ENCODE data around the gene CELA1. TPM values are rescaled to one million over a fixed set of nuclear protein-coding genes. Genes with fewer than 3 reads are reported as not detected.

Gene CELA1
- total RNA-seq, 1 experiment from 2014 or later = not detected

DNA sequence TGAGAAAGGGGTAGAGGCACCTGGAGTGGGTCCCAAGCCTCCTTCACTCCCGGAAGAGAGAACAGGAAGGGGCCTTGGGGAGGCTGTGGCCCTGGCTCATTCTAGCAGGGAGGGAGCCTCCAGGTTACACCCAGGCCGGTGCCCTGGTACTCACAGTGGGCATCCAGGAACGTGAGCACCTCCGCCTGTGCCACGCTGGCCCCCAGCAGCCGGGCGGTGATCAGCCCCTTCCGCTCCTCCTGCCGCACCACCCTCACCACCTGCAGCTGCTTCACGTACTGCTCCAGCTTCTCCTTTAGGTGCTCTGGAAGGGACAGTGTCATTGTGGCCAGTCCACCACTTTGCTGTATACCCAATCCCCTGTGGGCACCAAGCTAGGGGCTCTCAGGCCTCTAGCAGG, 18.8 kb upstream of the CELA1 start:
- Histone ChIP-seq H3K27me3 (peaks cover 5% of the 10 kb centered on the region; the same call in 1 of the 2 replicates), H3K36me3 (no peaks in the 10 kb centered on the region), H3K27ac (no peak overlapping the region), H3K9me3 (replicated peaks) (no peaks in the 10 kb centered on the region), H3K4me1 (0 out of 2 replicates have a peak, but pooled peaks cover 6% of the 10 kb centered on the region), H3K4me3 (no peak overlapping the region)
- no peak for DNase-seq

DNA sequence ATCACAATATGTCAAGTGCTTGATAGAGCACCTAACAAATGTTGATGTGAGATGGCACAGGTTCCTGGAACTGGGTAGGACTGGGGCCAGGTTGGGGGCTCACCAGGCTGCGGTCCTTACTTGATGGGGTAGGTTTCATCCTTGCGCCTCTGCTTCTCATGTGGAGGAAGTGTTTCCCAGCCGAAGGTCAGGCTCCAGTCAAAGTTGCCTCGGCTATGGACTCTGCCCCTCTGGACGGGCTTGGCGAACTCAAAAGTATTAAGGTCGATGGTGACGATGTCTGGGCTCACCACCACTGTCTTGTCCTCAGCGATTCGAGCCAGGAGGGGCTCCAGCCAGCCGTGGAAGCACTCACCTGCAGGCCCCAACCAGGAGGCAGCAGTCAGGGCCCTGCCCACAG, 17.5 kb upstream of the CELA1 start:
- Histone ChIP-seq H3K27ac (no peak overlapping the region), H3K4me3 (no peak overlapping the region), H3K27me3 (peaks cover 5% of the 10 kb centered on the region; the same call in 1 of the 2 replicates), H3K4me1 (0 out of 2 replicates have a peak, but pooled peaks cover 4% of the 10 kb centered on the region), H3K9me3 (replicated peaks) (no peaks in the 10 kb centered on the region), H3K36me3 (no peaks in the 10 kb centered on the region)
- DNase-seq = no peak

DNA sequence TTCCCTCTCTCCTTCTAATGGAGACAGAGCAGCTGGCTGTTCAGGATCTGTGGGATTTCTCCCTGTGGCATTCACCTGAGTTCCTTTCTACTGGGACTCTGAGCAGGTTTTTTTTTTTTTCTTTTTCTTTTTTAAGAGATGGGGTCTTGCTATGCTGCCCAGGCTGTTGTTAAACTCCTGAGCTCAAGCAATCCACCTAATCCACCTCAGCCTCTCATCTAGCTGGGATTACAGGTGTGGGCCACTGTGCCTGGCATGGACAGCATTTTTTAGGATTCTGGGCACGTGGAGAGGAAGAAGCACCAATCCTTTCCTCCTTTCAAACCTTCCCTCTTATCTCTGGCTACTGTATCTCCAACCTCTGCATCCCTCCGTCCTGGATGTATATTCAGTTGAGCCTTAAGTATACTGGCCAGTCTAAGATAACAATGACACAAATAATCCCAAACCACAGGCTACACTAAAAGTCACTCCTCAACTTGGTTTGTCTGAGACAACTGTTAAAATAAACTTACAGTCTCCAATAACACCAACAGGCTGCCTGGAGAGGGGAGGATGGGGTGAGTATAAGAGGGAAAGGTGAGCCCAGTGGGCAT, 16.4 kb upstream of the CELA1 start:
- Histone ChIP-seq H3K4me3 (no peak overlapping the region), H3K9me3 (replicated peaks) (no peaks in the 10 kb centered on the region), H3K36me3 (no peaks in the 10 kb centered on the region), H3K27ac (no peak overlapping the region), H3K4me1 (no peaks in the 10 kb centered on the region), H3K27me3 (peaks cover 5% of the 10 kb centered on the region; the same call in 1 of the 2 replicates)
- no peak for DNase-seq

DNA sequence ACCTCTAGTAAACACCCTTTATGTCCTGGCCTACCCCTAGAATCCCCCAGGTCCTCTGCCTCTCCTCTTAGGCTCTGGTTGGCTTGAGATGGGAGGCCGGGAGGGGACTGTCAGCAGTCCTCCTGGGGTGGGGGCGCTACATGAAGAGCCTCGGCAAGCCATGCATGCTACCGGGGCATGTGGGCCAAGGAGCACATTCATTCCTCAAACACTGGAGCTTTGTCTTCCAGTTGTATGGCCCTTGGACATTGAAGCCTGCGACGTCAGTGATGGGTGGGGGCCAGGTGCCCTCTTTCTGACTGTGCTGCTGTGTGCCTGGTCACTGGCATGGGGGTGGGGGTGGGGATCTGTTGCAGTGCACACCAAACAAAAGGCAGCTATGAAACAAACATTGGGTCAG, 15.8 kb upstream of the CELA1 start:
- peak in 1 of 2 experiments; percentile 21 for DNase-seq
- Histone ChIP-seq H3K36me3 (no peaks in the 10 kb centered on the region), H3K27me3 (peaks cover 5% of the 10 kb centered on the region; the same call in 1 of the 2 replicates), H3K27ac (no peak overlapping the region), H3K4me3 (no peak overlapping the region), H3K4me1 (no peaks in the 10 kb centered on the region), H3K9me3 (replicated peaks) (no peaks in the 10 kb centered on the region)

DNA sequence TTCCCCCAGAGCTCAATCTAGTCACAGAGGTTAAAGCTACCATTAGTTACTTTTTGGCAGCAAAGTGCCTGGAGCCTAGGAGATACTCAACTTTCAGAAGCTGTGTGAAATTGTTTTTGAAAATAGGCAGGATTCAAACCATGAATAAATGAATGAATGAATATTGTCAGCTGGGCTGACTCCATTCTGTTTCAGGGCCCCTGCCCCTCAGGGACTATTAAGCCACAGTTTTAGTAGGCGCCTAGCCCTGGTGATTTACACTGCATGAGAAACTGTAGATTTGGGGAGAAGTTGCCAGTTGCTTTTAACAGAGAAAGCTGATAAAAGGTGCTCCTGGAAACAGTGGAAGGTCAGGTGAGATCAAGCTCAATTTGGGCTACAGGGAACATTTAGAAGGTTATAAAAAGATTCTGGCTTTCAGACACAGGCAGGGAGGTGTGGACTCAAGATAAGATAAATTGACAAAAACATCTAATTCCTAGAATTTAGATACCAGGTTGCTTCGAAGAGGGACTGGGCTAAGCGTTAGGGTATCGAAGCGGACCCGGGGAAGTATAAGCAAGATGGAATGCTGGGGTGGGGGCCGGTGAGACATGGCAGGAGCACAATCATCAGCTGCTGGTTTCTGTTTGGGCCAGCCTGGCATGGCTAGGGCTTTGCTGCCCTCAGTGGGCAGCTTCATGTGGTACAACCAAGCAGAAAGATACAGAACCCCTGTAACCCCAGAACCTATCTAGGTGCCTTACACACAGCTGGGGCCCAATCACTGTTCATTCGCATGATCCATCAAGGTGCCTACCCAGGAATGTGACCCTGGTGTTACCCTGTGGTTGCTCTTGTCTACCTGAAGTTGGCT, 14.9 kb upstream of the CELA1 start:
- Histone ChIP-seq H3K27me3 (peaks cover 5% of the 10 kb centered on the region; the same call in 1 of the 2 replicates), H3K9me3 (replicated peaks) (no peaks in the 10 kb centered on the region), H3K27ac (no peak overlapping the region), H3K4me1 (no peaks in the 10 kb centered on the region), H3K36me3 (no peaks in the 10 kb centered on the region), H3K4me3 (no peak overlapping the region)
- DNase-seq = no peak

DNA sequence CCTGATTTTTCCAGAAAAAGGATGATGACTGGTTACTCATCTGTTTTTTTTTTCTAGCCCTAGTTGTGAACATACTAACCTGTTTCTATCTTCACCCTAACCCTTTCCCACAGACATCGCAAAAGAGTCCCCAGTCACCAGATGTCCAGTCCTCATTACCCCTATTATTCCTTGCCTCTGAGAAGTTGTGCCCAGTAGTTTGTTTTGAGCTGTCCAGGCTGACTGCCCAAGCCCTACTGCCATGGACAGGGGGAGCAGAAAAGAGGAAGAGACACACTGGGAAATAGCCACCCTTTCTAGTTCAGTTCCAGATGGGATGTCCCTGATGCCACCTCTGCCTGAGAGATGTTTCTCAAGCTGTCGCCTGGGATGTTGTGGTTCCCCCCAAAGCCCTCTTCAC, 13.8 kb upstream of the CELA1 start:
- Histone ChIP-seq H3K9me3 (replicated peaks) (no peaks in the 10 kb centered on the region), H3K36me3 (no peaks in the 10 kb centered on the region), H3K27ac (no peak overlapping the region), H3K4me3 (no peak overlapping the region), H3K27me3 (peaks cover 5% of the 10 kb centered on the region; the same call in 1 of the 2 replicates), H3K4me1 (no peaks in the 10 kb centered on the region)
- no peak for DNase-seq

DNA sequence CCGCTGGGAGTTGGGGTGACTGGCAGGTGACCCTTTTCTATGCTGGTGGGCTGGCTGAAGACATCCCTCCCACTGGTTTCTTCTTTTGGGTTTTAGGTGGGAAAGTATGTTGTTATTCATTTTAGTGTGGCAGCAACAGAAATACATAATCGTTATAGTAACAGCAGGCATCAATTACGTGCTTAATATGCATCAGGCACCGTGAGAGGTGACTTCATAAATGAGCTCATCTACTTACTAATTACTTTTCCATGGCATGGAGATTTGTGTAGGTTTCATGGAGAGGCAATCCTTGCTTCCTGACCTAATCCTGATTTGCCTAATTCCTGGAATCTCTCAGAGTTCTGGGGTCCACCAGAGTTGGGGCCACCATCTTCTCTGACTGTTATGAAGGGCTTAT, 13.4 kb upstream of the CELA1 start:
- H3K4me3 ChIP-seq = no peak overlapping the region
- no peaks in the 10 kb centered on the region for H3K9me3 ChIP-seq (replicated peaks)
- no peak for DNase-seq
- no peak overlapping the region for H3K27ac ChIP-seq
- peaks cover 5% of the 10 kb centered on the region; the same call in 1 of the 2 replicates for H3K27me3 ChIP-seq
- H3K4me1 ChIP-seq = no peaks in the 10 kb centered on the region
- H3K36me3 ChIP-seq = no peaks in the 10 kb centered on the region

DNA sequence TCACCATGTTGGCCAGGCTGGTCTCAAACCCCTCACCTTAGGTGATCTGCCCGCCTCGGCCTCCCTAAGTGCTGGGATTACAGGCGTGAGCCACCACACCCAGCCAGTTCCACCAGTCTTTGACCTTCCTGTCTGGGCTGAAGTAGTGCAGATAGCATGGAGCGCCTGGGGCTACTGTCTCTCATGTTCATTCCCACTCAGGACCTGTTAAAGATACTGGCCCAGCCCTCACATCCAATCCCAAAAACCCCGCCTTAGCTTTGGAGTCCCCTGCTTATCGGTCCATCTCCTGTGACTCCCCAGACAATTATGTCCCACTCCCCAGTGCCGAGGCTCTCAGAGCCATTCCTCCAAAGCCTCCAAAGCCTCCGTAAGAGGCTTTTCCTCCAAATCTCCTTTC, 12.0 kb upstream of the CELA1 start:
- Histone ChIP-seq H3K4me1 (no peaks in the 10 kb centered on the region), H3K27ac (no peak overlapping the region), H3K27me3 (peaks cover 5% of the 10 kb centered on the region; the same call in 1 of the 2 replicates), H3K36me3 (no peaks in the 10 kb centered on the region), H3K9me3 (replicated peaks) (no peaks in the 10 kb centered on the region), H3K4me3 (no peak overlapping the region)
- DNase-seq = no peak

DNA sequence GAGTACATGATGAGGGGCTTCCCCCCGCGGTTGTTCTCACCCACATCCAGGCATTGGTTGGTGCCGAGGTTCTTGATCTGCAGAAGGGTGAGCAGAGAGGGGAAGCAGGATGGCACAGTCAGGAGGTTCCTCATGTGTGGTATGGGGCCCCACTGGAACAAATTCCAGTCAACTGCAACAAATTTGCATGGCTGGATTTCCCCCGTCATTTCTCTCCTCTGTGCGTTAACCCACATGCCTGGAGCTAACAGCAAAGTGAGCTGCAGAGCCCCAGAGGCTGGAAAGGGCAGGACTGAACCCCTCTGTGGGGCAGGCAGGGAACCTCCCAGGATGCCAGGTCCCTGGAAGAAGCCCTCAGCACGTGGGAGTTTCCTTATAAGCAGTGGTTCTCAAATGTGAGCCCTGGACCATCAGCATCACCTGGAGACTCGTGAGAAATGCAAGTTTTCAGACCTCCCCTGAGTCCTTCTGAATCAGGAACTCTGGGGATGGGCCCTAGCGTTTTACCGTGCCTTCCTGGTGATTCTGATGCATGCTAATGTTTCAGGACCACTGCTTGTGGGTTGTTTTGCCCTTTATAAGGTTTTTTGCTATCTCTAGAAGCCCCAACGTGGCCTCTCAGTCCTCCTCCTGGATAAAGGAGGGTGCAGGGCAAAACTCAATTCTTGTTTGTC, 11.0 kb upstream of the CELA1 start:
- Histone ChIP-seq H3K36me3 (no peaks in the 10 kb centered on the region), H3K27ac (no peak overlapping the region), H3K4me1 (no peaks in the 10 kb centered on the region), H3K27me3 (peaks cover 5% of the 10 kb centered on the region; the same call in 1 of the 2 replicates), H3K9me3 (replicated peaks) (no peaks in the 10 kb centered on the region), H3K4me3 (no peak overlapping the region)
- DNase-seq = no peak

DNA sequence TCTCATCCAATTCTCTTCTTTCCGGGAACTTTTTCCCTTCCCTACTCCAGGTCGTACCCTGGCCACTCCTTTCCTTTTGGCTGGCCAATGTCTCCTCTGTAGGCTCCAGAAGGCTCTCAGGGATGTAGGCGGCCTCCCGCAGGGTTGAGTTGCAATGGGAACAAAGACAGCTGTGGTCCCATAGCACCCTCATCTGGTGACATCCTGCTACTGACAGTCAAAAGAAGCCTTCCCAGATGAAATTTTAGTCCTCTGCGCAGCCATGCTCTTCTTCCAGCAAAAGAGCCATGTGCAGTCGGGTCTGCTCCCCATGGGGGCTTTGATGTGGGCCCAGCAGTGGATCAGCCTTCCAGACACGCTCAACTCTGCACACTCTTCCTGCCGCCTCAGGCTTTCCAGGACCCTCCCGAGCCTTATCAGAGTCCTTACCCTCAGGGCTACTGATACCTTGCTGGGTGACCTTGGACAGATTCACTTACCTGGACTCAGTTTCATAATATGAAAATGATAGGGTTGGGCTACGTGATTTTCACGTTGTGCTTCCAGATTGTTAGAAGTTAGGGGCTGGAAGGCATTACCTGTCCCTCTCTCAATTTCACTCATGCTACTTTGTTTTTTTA, 5.5 kb upstream of the CELA1 start:
- Histone ChIP-seq H3K4me1 (no peaks in the 10 kb centered on the region), H3K27me3 (peaks cover 3% of the 10 kb centered on the region), H3K4me3 (no peak overlapping the region), H3K36me3 (no peaks in the 10 kb centered on the region), H3K9me3 (replicated peaks) (no peaks in the 10 kb centered on the region), H3K27ac (no peak overlapping the region)
- DNase-seq = peak; percentile 74 to 90

DNA sequence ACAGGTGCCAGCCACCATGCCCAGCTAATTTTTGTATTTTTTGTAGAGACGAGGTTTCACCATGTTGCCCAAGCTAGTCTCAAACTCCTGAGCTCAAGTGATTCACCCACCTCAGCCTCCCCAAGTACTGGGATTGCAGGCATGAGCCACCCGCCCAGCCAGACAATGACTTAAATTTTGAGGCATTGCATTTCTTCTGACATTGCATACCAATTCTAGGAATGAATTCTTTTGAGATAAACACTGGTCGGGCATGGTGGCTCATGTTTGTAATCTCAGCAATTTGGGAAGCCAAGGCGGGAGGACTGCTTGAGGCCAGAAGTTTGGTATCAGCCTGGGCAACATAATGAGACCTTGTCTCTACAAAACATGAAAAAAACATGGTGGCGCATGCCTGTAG, 2.5 kb upstream of the CELA1 start:
- H3K4me3 ChIP-seq = no peak overlapping the region
- H3K4me1 ChIP-seq = no peaks in the 10 kb centered on the region
- no peak overlapping the region for H3K27ac ChIP-seq
- no peak for DNase-seq
- H3K36me3 ChIP-seq = no peaks in the 10 kb centered on the region
- peaks cover 3% of the 10 kb centered on the region for H3K27me3 ChIP-seq
- H3K9me3 ChIP-seq (replicated peaks) = no peaks in the 10 kb centered on the region

DNA sequence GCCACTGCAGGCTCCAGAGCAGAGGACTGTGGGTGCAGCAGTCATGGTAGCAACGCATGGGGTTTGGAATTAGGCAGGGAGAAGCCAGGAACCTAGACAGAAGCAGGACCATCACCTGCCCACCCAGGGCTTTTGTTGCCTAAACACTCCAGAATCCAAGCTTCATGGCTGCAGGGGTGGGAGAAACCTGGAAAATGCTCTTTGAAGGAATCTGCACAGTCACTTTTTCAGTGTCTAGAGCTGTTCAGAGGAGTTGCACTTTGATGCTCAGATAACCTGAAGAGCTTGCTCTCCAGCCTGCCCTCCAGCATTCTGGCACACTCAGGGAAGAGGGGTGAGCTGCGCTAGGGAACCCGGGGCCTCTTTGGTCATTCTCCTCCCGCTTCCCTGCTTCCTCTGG, 1.6 kb upstream of the CELA1 start:
- H3K9me3 ChIP-seq (replicated peaks) = no peaks in the 10 kb centered on the region
- H3K27me3 ChIP-seq = peaks cover 3% of the 10 kb centered on the region
- no peak overlapping the region for H3K4me3 ChIP-seq
- H3K27ac ChIP-seq = no peak overlapping the region
- DNase-seq = no peak
- H3K4me1 ChIP-seq = no peaks in the 10 kb centered on the region
- no peaks in the 10 kb centered on the region for H3K36me3 ChIP-seq

DNA sequence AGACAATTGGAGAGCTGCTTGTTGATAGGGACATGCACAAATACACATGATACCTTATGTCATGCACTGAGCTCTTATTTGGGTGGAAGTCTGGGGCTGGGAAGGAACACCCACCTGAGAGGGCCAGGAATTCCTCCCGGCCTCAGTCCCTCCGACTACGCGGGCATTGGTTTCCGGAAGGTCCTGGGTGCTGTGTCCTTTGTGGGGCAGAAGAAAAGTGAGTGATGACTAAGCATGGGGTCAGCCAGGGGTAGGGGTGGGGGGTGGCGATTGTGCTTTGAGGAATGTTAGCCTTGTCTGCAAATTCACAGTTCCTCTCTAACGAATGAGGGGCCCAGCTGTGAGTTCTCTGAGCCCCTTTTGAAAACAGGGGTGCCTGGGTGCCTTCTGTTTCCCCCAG, 798 bp downstream of the CELA1 start:
- no peaks in the 10 kb centered on the region; the same call in 1 of the 2 replicates for H3K4me1 ChIP-seq
- no peaks in the 10 kb centered on the region for H3K9me3 ChIP-seq (replicated peaks)
- no peak overlapping the region for H3K27ac ChIP-seq
- no peak for DNase-seq
- H3K27me3 ChIP-seq = no peaks in the 10 kb centered on the region; the same call in 1 of the 2 replicates
- H3K36me3 ChIP-seq = no peaks in the 10 kb centered on the region
- no peak overlapping the region for H3K4me3 ChIP-seq

DNA sequence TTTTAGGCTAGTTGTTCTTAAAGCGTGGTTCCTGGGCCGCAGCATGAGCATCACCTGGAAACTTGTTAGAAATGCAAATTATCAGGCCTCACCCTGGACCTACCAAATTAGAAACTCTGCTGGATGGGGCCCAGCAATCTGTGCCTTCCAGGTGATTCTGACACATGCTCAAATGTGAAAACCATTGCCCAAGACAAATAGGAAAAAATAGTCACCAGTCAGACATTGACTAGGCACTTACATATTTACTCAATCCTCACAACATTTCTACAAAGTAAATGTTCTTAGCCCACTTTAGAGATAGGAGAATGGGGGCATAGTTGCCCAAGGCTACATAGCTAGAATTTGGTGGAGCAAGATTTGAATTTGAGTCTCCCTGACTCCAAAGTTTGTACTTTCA, 3.3 kb downstream of the CELA1 start:
- DNase-seq = no peak

More for the DNA sequence above, 3.3 kb downstream of the CELA1 start:
- no peaks in the 10 kb centered on the region; the same call in 1 of the 2 replicates for H3K27me3 ChIP-seq
- H3K4me1 ChIP-seq = no peaks in the 10 kb centered on the region; the same call in 1 of the 2 replicates
- no peak overlapping the region for H3K27ac ChIP-seq
- no peaks in the 10 kb centered on the region for H3K36me3 ChIP-seq
- H3K9me3 ChIP-seq (replicated peaks) = no peaks in the 10 kb centered on the region
- H3K4me3 ChIP-seq = no peak overlapping the region

All from SJCRH30 (cell line).